Left ventricle myocardium inferior (tissue), 1 donor: ENCODE data around the gene ETFB. TPM values are rescaled to one million over a fixed set of nuclear protein-coding genes. Genes with fewer than 3 reads are reported as not detected.

Experiments
- DNase-seq: peaks from one replicate; pipeline ENCODE4 v3.0.0-alpha.2; 2020
- H3K27ac ChIP-seq: fragments of 200-600 bp; replicated peaks from 2 replicates; pipeline ENCODE4 v1.8.0; 2021
- H3K27me3 ChIP-seq: fragments of 200-600 bp; 2 replicates; pipeline ENCODE4 v1.8.0; 2021; ENCODE audit warnings: low read depth
- H3K36me3 ChIP-seq: fragments of 200-600 bp; 2 replicates; pipeline ENCODE4 v1.8.0; 2021
- H3K4me1 ChIP-seq: fragments of 200-600 bp; 2 replicates; pipeline ENCODE4 v1.8.0; 2021
- H3K4me3 ChIP-seq: fragments of 200-600 bp; 2 replicates; pipeline ENCODE4 v1.8.0; 2021; ENCODE audit warnings: mild to moderate bottlenecking, moderate library complexity
- H3K9me3 ChIP-seq: fragments of 200-600 bp; replicated peaks from 2 replicates; pipeline ENCODE4 v1.8.0; 2021
- intact Hi-C: fragments of 100-400 bp; cut with micrococcal nuclease; formaldehyde crosslinking; loops from one replicate; pipeline ENCODE4 v1.11.0; 2022
- total RNA-seq: library from RNA; stranded (reverse); fragmentation: NEBNext Ultra II Directional; extraction: Animal tissue kit (Norgen Biotek cat#: 25700); gene quantifications from one replicate; pipeline ENCODE4 v1.2.1, GENCODE V29; 2021
- TF ChIP-seq, protein P1 (sequence below): fragments of 200-600 bp; IDR thresholded peaks from 2 replicates; pipeline ENCODE4 v1.8.0; 2021; ENCODE audit warnings: antibody characterized with exemption, mild to moderate bottlenecking, borderline replicate concordance
- donor health status: DM: no; HTN: yes; CAD: no; lungs with severe emphysema.

ETFB gene
- total RNA-seq, 1 donor from 2014 or later: 365 TPM

DNA sequence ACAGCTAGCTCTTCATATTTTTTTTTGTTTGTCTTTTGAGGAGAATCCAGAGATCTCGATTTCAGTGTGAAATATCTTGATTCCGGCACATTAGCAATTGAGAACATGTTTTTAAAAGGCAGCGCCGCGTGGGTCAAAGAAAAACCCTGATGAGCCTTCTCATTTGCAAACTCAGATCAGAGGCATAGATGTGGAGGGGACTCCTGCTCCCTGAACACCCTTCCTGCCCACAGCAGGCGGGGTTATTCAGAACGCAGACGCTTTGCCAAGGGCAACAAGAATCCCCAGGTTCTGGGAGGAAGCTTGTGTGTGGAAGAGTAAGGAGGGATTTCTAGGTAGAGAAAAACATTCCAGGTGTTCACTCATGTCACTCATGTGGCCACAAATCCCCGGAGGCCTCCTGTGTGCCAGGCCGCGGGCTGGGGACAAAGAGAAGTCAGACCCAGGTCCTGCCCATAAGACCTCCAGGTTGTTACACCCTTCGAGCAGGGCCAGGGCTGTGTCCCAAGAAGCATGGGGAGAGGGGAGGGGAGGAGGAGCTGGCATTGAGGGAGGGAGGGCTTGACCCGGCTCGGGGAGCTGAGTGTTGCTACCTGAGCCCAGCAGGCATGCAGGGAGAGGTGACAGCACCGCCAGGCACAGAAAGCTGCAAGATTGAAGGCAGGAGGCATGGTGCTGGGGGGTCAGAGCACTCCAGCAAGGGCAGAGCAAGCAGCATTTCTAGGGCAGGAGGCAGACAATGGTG is 70.6 kb downstream of the ETFB start:
- Histone ChIP-seq H3K9me3 (peaks cover 7% of the 10 kb centered on the region), H3K27me3 (peaks cover 98% of the 10 kb centered on the region), H3K4me3 (no peak overlapping the region), H3K4me1 (no peaks in the 10 kb centered on the region), H3K27ac (no peak overlapping the region), H3K36me3 (no peaks in the 10 kb centered on the region)
- no peak for DNase-seq
- intact Hi-C loops: no loop called here
- TF ChIP-seq, protein P1, sequence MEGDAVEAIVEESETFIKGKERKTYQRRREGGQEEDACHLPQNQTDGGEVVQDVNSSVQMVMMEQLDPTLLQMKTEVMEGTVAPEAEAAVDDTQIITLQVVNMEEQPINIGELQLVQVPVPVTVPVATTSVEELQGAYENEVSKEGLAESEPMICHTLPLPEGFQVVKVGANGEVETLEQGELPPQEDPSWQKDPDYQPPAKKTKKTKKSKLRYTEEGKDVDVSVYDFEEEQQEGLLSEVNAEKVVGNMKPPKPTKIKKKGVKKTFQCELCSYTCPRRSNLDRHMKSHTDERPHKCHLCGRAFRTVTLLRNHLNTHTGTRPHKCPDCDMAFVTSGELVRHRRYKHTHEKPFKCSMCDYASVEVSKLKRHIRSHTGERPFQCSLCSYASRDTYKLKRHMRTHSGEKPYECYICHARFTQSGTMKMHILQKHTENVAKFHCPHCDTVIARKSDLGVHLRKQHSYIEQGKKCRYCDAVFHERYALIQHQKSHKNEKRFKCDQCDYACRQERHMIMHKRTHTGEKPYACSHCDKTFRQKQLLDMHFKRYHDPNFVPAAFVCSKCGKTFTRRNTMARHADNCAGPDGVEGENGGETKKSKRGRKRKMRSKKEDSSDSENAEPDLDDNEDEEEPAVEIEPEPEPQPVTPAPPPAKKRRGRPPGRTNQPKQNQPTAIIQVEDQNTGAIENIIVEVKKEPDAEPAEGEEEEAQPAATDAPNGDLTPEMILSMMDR: no peak

Other genes with a start within 250 kb of the ETFB start
- gene SIGLEC9, start 241.5 kb downstream of the ETFB start, total RNA-seq: 1.7 TPM
- gene SIGLEC7, start 224.1 kb downstream of the ETFB start, total RNA-seq: 0.47 TPM
- gene CD33, start 141.3 kb downstream of the ETFB start, total RNA-seq: 3.0 TPM
- gene SIGLECL1, start 115.3 kb downstream of the ETFB start, total RNA-seq: not detected
- gene IGLON5, start 54.7 kb downstream of the ETFB start, total RNA-seq: not detected
- 0.66 TPM for gene VSIG10L, start 24.2 kb downstream of the ETFB start, total RNA-seq
- gene CLDND2, start 2.6 kb upstream of the ETFB start, total RNA-seq: 1.5 TPM
- gene NKG7, start 6.3 kb upstream of the ETFB start, total RNA-seq: 1.8 TPM
- gene LIM2, start 21.6 kb upstream of the ETFB start, total RNA-seq: not detected
- not detected for gene C19orf84, start 24.2 kb upstream of the ETFB start, total RNA-seq
- gene SIGLEC10, start 51.3 kb upstream of the ETFB start, total RNA-seq: 0.38 TPM
- 0.16 TPM for gene SIGLEC8, start 92.1 kb upstream of the ETFB start, total RNA-seq
- gene CEACAM18, start 112.2 kb upstream of the ETFB start, total RNA-seq: not detected
- gene SIGLEC12, start 135.4 kb upstream of the ETFB start, total RNA-seq: 0.11 TPM
- 0.33 TPM for gene SIGLEC6, start 165.3 kb upstream of the ETFB start, total RNA-seq
- 7.3 TPM for gene ZNF175, start 204.9 kb upstream of the ETFB start, total RNA-seq